ENCODE data around the gene MOSPD3.

MOSPD3 gene

GRCh38 chr7:100591596-100591995, 20.7 kb upstream of the MOSPD3 start:
- DNase-seq (ENCODE audit: low read depth in 2 of 2): no peak

DNA sequence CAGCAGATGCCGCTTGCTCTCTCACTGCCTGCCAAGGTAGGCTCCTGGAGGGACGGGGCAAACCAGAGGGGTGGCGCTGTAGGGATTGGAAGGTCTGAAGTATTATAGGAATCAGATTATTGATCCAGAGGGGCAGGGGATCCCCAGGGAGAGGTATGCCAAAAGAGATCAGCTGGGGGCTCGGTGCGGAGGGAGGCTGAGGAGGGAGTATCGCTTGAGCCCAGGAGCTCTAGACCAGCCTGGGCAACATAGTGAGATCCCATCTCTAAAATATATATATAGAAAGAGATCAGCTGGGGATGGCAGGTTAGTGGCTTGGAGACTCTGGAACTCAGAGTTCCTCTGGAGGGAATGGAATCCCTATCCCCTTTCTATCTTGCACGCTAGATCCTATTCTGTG, 17.2 kb upstream of the MOSPD3 start:
- DNase-seq (ENCODE audit: low read depth in 2 of 2): no peak

DNA sequence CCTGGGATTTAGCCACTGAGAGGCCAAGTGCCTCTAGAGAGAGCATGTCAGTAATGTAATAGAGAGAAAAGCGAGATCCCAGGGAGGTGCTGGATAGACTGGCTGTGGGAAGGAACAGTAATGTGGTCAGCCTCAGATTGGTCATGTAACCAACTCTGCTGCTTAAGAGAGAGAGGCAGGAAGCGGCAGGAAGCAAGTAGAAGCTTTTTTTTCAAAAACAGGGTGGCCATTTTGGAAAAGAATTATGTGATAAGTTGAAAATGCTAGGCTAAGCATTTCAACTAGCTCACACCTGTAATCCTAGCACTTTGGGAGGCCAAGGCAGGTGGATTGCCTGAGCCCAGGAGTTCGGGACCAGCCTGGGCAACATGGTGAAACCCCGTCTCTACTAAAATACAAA, 13.9 kb upstream of the MOSPD3 start:
- no peak for DNase-seq (ENCODE audit: low read depth in 2 of 2)

GRCh38 chr7:100599911-100600729, 12.2 kb upstream of the MOSPD3 start:
- no peak for DNase-seq (ENCODE audit: low read depth in 2 of 2)

- DNase-seq (ENCODE audit: low read depth in 2 of 2): no peak
Measured at GRCh38 chr7:100600730-100601038, 11.7 kb upstream of the MOSPD3 start.

GRCh38 chr7:100602889-100603725, 9.2 kb upstream of the MOSPD3 start:
- no peak for DNase-seq (ENCODE audit: low read depth in 2 of 2)

DNA sequence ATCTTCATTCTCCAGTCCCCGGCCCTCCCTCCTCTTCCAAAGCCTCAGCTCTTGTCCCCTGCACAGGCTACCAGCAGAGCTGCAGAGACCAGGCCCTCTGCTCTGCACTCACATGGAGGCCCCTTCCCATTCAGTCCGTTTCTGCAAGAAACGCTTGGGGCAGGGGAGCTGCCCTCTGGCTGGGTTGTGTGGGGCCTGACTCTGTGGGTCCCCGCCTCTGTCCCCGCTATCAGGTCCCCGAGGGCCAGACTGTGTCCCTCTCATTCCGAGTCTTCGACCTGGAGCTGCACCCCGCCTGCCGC, 8.7 kb upstream of the MOSPD3 start:
- no peak for DNase-seq (ENCODE audit: low read depth in 2 of 2)

DNA sequence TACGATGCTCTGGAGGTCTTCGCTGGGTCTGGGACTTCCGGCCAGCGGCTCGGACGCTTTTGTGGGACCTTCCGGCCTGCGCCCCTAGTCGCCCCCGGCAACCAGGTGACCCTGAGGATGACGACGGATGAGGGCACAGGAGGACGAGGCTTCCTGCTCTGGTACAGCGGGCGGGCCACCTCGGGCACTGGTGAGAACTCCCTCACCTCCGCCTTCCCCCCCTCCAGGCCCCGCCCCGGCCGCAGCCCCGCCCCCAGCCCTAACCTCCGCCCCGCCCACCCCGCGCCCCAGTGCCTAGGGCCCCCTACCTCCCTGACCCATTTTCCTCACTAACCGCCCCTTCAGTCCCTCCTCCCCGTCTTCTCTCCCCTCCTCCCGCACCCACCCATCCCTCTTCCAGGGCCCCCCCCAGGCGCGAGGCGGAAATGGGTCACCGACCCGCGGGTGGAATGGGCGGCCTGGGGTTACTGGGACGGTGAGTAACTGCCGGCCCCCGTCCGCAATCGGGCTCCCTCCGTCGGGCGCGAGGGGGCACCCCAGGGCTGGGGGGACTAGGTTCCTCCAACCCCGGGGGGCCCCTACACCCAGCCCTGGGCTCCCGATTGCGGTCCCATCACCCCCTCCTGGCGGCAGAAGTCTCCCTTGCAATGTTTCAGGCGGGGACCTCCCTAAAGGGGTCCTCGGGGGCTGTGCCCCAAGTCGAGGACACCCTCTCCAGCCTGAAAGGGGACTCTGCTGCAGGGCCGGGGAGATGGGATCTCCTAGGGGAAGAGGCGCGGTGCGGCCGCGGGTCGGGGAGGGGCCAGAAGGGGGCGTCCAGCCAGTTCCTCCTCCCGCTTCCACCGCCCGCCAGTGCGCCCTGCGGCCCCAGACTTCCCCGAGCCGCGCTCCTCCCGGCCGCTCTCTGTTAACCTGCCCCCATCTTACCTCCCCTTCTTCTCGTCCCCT, 8.0 kb upstream of the MOSPD3 start:
- peak in 1 of 2 donors; percentile 46 for DNase-seq (ENCODE audit: low read depth in 2 of 2)

GRCh38 chr7:100604976-100605911, 7.1 kb upstream of the MOSPD3 start:
- DNase-seq (ENCODE audit: low read depth in 2 of 2): peak in 1 of 2 donors; percentile 17

DNA sequence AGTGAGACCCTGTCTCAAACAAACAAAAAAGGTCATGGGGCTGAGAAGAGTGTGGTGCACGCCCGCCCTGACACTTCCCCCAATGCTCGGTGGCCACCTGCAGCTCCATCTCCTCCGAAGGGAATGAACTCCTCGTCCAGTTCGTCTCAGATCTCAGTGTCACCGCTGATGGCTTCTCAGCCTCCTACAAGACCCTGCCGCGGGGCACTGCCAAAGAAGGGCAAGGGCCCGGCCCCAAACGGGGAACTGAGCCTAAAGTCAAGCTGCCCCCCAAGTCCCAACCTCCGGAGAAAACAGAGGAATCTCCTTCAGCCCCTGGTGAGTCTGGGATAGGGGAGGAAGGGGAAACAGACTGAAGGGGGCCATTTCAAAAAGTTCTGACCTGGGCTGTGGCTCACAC, 6.0 kb upstream of the MOSPD3 start:
- no peak for DNase-seq (ENCODE audit: low read depth in 2 of 2)

GRCh38 chr7:100607111-100607510, 5.2 kb upstream of the MOSPD3 start:
- no peak for DNase-seq (ENCODE audit: low read depth in 2 of 2)

DNA sequence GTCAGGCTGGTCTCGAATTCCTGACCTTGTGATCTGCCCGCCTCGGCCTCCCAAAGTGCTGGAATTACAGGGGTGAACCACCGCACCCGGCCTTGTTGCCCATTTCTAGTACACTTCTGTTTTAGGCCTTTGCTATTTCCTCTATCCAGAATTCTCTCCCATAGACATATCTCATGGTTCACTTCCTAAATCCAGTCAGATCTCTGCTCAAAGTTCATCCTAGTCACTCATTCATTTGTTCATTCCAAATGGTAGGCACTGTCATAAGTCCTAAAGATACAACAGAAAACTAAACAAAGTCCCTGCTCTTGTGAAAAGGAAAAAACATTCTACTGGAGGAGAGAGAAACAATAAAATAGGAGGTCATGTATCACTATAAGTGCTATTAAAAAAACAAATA, 2.4 kb upstream of the MOSPD3 start:
- DNase-seq (ENCODE audit: low read depth in 2 of 2): no peak

DNA sequence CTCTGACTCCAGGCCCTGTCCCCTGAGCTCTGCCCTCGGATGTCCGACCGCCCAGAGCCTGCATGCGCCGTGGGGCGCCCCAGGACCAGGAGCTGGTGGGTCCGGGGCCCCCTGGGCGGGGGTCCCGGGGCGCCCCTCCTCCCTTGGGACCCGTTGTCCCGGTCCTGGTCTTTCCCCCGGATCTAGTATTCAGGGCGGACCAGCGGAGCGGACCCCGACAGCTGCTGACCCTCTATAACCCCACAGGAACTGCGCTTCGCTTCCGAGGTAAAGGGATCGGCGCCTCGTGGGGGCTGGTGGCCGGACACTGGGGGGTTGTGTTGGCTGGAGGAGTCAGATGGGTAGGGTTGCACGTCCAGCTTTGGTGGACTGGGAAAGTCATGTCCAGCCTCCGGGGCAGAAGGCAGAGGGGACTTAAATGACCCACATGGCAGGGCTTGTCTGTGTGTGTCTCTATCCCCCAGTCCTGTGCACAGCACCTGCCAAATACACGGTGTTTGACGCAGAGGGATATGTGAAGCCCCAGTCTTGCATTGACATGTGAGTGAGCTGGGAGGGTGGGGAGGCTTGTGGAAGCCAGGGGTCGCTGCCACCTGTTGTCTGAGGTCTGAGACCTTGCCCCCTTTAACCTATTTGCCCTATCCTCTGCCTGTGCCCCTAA, 520 bp downstream of the MOSPD3 start:
- DNase-seq (ENCODE audit: low read depth in 2 of 2): no peak

DNA sequence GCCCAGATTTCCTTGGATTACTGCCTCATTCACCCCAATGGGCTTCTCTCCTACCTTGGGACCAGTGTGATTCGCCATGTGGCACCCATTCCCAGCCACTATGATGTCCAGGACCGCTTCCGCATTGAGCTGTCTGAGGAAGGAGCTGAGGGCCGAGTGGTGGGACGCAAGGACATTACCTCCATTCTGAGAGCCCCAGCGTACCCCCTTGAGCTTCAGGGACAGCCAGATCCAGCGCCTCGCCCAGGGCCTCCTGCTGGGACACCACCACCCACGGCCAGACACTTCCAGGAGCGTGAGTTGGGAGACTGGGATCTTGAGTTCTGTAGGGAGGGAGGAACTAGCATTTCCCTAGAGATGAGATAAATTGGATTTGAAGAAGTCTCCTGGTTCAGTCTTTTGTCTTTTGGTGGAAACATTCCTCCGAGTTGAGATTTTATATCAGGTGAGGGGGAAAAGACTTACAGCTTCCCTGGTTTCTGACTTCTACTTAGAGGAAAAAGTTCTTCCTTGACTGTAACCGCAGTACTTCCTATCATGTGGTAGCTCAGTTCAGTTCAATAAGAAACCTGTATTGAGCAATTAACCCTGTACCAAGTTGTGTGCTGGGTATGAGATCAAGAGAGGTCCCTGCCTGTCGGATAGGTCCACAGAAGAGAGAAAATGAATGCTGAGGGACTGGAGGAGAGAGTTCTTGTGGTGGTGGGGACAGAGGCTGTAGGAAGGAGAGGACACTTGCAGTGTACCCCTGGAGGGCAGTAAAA, 1.3 kb downstream of the MOSPD3 start:
- DNase-seq (ENCODE audit: low read depth in 2 of 2): no peak

DNA sequence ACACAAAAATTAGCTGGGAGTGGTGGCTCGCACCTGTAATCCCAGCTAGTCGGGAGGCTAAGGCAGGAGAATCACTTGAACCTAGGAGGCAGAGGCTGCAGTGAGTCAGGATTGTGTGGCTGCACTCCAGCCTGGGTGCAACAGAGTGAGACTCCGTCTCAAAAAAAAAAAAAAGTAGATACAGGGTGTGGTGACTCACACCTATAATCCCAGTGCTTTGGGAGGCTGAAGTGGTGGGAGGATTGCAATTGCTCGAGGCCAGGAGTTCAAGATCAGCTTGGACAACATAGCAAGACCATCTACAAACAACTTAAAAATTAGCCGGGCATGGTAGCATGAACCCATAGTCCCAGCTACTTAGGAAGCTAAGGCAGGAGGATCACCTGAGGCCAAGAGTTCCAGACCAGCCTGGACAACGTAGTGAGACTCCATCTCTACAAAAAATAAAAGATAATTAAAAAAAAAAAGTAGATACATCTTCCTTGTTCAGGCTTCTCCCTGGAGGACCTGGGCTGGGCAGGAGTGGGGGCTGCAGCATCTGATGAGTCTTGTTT, 2.0 kb downstream of the MOSPD3 start:
- no peak for DNase-seq (ENCODE audit: low read depth in 2 of 2)

DNA sequence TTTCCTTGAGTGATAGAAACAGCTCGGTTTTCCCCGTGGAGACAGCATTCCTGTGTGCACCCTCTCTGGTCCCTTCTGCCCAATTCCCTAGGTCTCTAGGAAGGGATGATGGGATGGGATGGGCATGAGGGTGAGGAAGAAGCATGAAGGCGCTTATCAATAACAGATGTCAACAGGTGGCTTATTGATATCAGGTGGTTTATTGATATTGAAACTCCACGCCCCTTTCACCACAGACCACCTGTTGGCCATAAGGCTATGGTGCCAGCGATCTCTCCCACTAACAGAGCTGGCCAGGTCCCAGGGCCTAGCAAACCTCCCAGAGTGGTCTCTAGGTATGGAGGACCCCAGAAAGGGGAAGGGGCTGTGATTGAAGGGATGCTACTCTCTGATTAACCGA, 7.9 kb downstream of the MOSPD3 start:
- no peak for DNase-seq (ENCODE audit: low read depth in 2 of 2)

DNA sequence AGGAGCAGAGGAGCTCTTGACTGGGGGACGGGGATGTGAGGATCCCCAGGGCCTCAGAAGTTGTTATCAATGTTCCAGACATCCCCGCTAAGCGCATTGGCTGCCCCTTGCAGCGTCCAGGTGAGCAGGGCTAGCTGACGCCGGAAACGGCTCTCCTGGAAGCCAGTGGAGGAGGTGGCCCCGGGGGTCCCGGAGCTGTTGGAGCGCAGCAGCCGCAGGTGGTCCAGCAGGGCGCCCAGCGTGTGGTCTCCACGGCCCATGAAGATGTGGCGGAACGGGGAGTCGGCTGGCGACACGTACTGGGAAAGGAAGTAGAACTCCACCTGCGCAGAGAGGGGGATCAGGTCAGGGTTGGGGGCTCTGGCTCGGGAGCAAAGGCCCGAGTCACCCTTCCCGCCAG, 8.5 kb downstream of the MOSPD3 start:
- DNase-seq (ENCODE audit: low read depth in 2 of 2): no peak

GRCh38 chr7:100621554-100621953, 9.2 kb downstream of the MOSPD3 start:
- DNase-seq (ENCODE audit: low read depth in 2 of 2): no peak

GRCh38 chr7:100623951-100624824, 11.8 kb downstream of the MOSPD3 start:
- no peak for DNase-seq (ENCODE audit: low read depth in 2 of 2)
